NOMO-1 treated with DMSO at 0.1 percent for 48 hours (cell line): ENCODE measurements around the gene IL27RA.
A peak's percentile ranks its signal among the peaks of the same experiment; 100 is the strongest.

Experiments
- DNase-seq: peaks from one replicate; lab custom pipeline; 2025; ENCODE audit not compliant: unreplicated experiment; lab: John Stamatoyannopoulos, UW

IL27RA gene

GRCh38 chr19:14031719-14032480 is at the start of gene IL27RA:
Gene IL27RA (plus strand): TSS chr19:14031762. CDS start chr19:14031873, 111 bp downstream.
- DNase-seq = peak; percentile 70

DNA sequence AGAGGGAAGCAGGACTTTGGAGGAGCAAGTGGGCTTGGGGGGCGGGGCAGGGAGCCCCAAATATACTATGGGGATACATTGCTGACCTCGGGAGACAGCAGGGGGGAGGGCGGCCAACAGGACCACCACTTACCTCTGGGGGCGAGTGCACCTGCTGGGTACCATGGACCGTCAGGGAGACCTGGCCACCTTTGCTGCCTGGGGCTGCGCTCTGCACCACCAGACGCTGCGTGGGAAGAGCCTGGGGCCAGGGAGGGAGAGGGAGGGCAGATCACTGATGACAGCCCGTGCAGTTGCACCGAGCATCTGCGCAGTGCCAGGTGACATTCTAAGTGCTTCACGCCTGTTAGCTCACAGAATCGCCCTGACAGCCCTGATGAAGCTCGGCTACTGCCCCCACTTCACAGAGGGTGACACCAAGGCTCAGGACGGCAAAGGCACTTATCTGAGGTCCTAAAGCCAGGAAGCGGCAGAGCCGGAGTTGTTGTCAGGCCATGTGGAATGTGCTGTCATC is 49.5 kb upstream of the IL27RA start:
- no peak for DNase-seq

GRCh38 chr19:13982773-13983172 is 48.8 kb upstream of the IL27RA start:
- no peak for DNase-seq

DNA sequence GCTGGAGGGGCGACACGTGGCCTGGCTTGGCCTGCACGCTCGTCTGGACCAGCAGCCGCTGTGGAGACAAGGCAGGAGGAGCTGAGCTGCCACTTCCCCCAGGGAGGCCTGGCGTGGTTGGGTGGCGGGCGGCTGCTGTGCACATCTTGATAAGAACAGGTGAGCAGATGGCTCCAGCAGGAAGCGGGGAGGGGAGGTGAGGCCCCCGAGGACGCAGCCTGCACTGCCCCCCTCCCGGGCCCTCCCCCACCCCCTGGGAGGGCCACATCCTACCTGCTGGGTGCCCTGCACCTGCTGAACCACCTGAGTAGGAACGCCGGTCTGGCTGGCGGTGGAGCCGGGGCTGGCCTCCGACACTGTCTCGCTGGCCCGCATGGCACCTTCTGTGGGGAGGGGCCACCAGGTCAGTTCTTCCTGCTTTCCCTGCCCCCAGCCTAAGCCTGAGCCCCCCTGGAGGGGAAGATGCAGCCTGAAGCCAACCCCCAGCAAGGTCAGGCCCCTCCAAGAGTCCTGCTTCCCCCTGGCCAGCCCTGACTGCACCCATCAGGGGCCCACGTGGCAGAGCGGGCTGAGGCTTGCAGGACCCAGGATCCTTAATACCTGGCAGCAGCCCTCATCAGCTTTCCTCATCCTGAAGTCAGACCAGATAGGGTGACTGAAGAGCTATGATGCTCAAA is 48.2 kb upstream of the IL27RA start:
- no peak for DNase-seq

DNA sequence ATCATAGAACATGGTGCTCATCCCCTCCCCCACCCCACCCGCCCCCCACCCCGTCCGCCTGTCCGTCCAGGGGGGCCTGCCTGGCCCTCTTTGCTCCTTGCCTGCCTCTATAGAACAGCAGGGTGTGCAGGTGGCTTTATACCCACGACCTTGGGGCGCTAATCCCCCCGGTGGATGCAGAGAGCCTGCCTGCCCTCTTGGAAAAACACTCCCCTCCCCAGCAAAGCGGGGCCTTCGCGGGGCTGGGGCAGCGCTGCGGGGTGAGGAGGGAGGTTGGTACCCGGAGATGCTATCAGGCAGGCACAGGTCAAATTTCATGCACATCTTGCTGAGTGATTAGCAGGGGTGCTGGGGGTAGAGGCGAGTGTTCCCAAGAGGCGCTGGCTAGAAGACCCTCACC is 47.4 kb upstream of the IL27RA start:
- DNase-seq = no peak

DNA sequence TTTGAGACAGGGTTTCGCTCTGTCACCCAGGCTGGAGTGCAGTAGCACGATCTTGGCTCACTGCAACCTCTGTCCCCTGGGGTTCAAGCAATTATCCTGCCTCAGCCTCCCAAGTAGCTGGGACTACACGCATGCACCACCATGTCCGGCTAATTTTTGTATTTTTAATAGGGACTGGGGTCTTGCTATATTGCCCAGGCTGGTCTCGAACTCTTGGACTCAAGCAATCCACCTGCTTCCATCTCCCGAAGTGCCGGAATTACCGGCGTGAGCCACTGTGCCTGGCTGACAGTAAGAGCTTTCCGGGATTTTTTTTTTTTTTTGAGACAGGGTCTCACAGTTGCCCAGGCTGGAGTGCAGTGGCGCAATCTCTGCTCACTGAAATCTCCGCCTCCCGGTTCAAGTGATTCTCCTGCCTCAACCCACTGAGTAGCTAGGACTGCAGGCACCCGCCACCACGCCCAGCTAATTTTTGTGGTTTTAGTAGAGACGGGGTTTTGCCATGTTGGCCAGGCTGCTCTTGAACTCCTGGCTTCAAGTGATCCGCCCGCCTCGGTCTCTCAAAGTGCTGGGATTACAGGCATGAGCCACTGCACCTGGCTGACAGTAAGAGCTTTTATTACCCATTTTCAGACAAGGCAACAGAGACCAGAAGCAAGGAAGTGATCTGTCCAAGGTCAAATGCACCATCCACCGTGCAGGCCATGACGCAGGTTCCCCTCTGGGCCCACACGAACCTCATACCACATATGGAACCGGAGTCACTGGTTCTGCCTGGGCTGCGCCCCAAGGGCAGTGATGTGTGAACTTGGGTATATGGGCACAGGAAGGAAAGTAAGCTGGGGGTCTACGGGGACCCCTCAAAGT is 46.5 kb upstream of the IL27RA start:
- peak; percentile 79 for DNase-seq

- no peak for DNase-seq
These were observed 45.7 kb upstream of the IL27RA start for GRCh38 chr19:13985771-13986347.

GRCh38 chr19:13986348-13986904 is 45.1 kb upstream of the IL27RA start:
- DNase-seq = peak; percentile 98

DNA sequence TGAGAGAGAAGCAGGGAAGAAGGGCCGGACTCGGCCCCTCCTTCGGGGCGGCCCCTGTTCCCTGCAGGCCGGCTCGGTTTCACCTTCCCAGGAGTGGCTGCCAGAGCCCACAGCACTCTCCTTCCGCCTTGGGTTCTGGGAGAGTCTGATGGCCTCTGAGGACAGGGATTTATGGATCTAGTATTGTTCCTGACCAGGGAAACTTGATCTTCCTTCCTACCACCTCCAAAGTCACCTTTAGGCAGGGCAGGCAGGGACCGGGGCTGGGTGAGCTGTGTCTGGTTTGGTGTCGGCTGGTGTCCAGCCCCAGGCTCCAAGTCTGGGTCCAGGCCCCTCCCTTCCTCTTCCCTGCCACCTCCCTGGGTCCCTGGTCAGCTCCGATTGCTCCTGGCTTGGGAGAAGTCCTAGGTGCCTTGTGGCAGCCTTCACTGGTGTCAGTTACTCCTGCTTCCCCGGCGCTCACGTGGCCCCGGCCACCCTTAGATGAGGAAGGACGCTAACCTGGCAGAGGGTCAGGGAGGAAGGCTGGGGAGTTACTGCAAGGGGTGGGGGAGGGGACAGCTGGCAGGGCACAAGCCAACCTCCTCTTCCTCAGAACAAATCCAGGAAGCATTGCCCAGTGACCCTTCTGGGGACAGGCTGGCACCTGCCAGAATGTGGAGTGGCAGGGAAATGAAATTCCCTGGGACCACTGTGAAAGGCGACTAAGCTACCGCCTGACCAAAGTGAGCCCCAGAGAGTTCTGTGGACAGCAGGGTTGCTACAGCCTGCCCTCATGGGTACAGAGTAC is 44.3 kb upstream of the IL27RA start:
- no peak for DNase-seq

DNA sequence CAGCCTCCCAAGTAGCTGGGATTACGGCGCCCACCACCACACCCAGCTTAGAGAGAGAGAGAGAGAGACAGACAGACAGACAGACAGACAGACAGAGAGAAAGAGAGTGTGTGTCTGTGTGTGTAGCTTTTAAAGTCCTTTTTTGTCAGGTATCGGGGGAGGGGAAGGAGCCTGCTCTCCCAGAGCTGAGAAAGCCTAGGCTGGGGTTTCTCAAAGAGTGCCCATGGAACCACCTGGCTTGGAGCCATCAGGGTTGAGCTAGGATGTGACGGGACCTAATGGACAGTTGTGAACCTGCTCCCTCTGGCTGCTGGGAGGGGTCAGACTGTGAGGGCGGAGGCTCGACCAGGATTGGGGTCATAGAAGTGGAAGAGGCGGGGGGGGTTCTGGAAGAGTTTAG is 42.1 kb upstream of the IL27RA start:
- DNase-seq = no peak

DNA sequence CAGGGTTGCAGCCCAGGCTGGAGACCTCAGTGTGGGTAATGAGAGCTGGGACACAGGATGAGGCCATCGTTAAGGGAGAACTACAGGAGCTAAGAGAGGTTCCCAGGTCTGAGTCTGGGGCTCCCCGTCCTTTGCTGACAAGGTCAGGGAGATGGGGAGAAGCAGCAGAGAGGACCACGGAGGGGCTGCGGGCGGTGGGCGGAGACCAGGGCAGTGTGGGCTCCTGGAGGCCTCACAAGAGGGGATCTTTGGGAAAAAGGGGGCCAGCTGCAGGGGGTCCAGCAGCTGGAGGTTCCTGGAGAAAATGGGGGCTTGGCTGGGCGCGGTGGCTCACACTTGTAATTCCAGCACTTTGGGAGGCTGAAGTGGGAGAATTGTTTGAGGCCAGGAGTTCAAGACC is 41.5 kb upstream of the IL27RA start:
- DNase-seq = no peak

DNA sequence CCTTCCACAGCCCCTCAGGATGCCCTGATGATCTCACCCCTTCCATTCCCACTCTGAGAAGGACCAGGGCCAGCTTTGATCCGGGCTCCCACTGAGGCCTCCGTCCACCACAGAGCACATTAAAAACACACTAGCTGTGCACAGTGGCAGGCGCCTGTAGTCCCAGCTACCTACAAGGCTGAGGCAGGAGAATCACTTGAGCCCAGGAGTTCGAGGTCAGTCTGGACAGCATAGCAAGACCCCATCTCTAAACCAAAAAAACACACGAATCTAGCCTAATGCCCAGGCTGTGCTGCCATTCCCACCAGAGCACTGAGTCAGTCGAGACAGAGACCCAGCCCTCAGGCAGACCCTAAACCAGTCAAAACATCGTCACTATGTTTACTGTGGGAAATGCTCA is 39.5 kb upstream of the IL27RA start:
- no peak for DNase-seq

GRCh38 chr19:13993590-13994300 is 37.8 kb upstream of the IL27RA start:
- no peak for DNase-seq

DNA sequence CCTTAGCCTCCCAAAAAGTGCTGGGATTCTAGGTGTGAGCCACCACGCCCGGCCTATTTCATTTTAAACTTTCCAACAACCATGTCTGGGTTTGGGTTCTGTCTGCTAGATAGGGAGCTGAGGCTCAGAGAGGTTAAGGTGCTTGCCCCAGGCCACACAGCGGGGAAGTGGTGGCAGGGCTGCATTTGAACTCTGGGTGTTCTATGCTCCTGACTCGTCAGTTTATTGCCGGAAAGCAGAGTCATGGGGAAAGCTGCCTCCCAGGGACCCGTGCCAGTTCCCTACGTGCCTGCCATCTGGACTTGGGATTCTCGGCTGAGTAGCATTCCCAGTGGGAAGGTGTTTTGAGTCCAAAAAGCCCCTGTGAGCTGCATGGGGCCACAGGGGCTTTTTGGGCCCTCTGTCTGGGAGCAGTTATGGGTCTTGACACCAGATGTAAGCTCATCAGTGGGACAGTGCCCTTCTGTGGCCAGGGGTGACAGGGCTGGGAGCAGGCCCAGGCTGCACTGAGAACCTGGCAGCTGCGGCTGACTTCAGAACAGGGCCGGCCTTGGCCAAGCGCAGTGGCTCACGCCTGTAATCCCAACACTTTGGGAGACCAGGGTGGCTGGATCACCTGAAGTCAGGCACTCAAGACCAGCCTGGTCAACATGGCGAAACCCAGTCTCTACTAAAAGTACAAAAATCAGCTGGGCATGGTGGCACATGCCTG is 36.4 kb upstream of the IL27RA start:
- DNase-seq = no peak

- no peak for DNase-seq
These were observed 35.4 kb upstream of the IL27RA start for GRCh38 chr19:13995878-13996765.

DNA sequence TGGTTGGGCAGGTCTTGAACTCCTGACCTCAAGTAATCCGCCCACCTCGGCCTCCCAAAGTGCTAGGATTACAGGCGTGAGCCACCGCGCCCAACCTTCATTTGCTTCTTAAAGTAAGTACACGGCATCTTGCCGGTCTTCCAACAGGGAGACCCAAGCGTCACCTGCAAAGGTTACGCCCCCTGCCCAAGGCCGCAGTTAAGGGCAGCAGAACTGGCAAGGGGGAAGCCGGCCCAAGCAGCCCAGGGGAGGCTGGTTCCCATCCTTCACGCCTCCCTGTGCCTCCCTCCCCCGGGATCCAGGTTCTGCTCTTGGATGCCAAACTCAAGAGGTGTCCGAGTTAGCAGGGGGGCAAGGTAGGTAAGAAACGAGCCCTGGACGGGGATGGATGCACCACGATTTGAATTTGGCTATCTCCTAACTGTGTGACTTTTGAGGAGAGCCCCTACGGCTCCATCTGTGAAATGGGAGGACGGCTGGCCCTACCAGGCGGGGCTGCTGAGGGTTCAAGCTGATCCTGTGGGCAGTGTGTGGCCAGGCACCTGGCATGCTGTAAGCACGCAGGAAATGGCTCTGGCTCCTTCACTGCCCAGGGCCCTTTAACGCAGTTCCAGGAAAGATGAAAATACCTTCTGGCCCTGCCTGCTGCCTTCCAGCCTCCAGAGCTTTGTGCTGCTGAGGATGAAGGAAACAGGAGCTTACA is 34.5 kb upstream of the IL27RA start:
- no peak for DNase-seq

DNA sequence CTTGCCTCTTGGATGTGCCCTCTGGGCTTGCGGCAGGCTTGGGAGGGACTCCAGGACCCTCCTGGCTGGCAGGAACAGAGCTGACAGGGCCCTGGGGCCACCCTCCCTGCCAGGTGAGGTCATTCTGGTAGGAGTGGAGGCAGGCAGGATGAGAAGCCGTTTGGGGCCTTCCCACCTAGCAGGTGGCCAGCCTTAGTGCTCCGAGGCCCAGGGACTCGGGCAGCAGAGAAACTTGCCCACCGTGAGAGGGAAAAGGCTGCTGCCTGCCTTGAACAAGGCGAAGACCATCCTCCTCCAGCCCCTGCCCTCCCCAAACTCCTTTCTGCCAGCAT is 34.0 kb upstream of the IL27RA start:
- no peak for DNase-seq
